Astrocyte of the spinal cord (primary cell): ENCODE measurements around the gene GALNT16.
A peak's percentile ranks its signal among the peaks of the same experiment; 100 is the strongest.

Experiments
- DNase-seq: peaks from one replicate; pipeline ENCODE4 v3.0.0; 2011; ENCODE audit warnings: low read depth, low spot score
- H3K4me3 ChIP-seq: 2 replicates; pipeline ENCODE4 v1.5.1; 2011; ENCODE audit warnings: low read depth, mild to moderate bottlenecking, low read length, moderate library complexity
- CTCF ChIP-seq: IDR thresholded peaks from 2 replicates; pipeline ENCODE4 v1.5.1; 2012; ENCODE audit warnings: low read depth, mild to moderate bottlenecking, low read length, inconsistent platforms
- in situ Hi-C: cut with HindIII; loops from 2 replicates; pipeline ENCODE4 v1.10.0; 2017; ENCODE audit warnings: low sequenced_read_pairs

GALNT16 gene

GRCh38 chr14:69240527-69241173 lies 19.3 kb upstream of the GALNT16 start:
- in situ Hi-C loops, result no loop called here
- no peak overlapping the region for H3K4me3 ChIP-seq
- DNase-seq, result no peak
- TF ChIP-seq CTCF, result no peak

- H3K4me3 ChIP-seq, result no peak overlapping the region
- in situ Hi-C loops, result no loop called here
- no peak for DNase-seq
- TF ChIP-seq CTCF, result no peak
Observed at GRCh38 chr14:69241577-69241976, 18.4 kb upstream of the GALNT16 start.

GRCh38 chr14:69242311-69243224 lies 17.4 kb upstream of the GALNT16 start:
- TF ChIP-seq CTCF, result peak; percentile 72
- DNase-seq, result peak; percentile 78
- no peak overlapping the region for H3K4me3 ChIP-seq
- in situ Hi-C loops, result no loop called here

GRCh38 chr14:69244946-69245345 lies 15.0 kb upstream of the GALNT16 start:
- in situ Hi-C loops, result no loop called here
- no peak overlapping the region for H3K4me3 ChIP-seq
- TF ChIP-seq CTCF, result no peak
- no peak for DNase-seq

GRCh38 chr14:69246331-69246730 lies 13.6 kb upstream of the GALNT16 start:
- no peak for TF ChIP-seq CTCF
- H3K4me3 ChIP-seq, result no peak overlapping the region
- in situ Hi-C loops, result no loop called here
- no peak for DNase-seq

- H3K4me3 ChIP-seq, result no peak overlapping the region
- in situ Hi-C loops, result no loop called here
- peak; percentile 70 for DNase-seq
- peak; percentile 30 for TF ChIP-seq CTCF
Observed at GRCh38 chr14:69247676-69248440, 12.1 kb upstream of the GALNT16 start.
